Measurements from ENCODE around the gene LIN7A. TPM values are rescaled to one million over a fixed set of nuclear protein-coding genes. Genes with fewer than 3 reads are reported as not detected.

The LIN7A gene
- total RNA-seq, 1 experiment from 2014 or later = 0.57 TPM

- DNase-seq (ENCODE audit: low read depth) = peak; percentile 44
These were observed 180.9 kb downstream of the LIN7A start for GRCh38 chr12:80756875-80757274.

DNA sequence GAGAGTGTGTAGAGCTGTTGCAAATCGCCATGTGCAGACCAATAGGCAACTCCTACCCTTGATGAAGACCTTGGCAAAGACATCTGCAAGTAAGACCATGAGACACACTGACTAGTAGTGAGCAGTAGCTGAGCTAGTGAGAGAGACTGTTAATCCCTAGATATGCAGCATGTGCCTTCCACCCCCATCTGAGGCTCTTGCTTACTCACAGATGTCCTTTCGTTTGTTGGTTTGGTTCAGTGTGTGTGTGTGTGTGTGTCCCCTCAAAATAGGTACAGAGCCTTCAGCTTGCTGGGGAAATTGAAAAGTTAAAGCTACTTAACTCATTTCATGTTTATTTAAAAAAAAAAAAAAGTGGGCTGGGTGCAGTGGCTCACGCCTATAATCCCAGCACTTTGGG is 183.5 kb downstream of the LIN7A start:
- DNase-seq (ENCODE audit: low read depth) = no peak

GRCh38 chr12:80752464-80752863 is 185.3 kb downstream of the LIN7A start:
- no peak for DNase-seq (ENCODE audit: low read depth)

GRCh38 chr12:80749456-80749855 is 188.3 kb downstream of the LIN7A start:
- no peak for DNase-seq (ENCODE audit: low read depth)

- no peak for DNase-seq (ENCODE audit: low read depth)
These were observed 189.9 kb downstream of the LIN7A start for GRCh38 chr12:80747800-80748199.

GRCh38 chr12:80745851-80746505 is 191.8 kb downstream of the LIN7A start:
- no peak for DNase-seq (ENCODE audit: low read depth)

Other genes starting within 250 kb of the LIN7A start
- 29.3 and 29.4 TPM in 2 replicates for gene MYF6, start 230.3 kb downstream of the LIN7A start, total RNA-seq (2014; rRNA removed)
- gene MYF5, start 221.0 kb downstream of the LIN7A start, total RNA-seq (2014; rRNA removed) = 628 and 957 TPM in 2 replicates
- 5.0 and 6.8 TPM in 2 replicates for gene ACSS3, start 140.1 kb upstream of the LIN7A start, total RNA-seq (2014; rRNA removed)